ENCODE data around the gene CCDC51. TPM values are rescaled to one million over a fixed set of nuclear protein-coding genes. Genes with fewer than 3 reads are reported as not detected.

CCDC51 gene
- total and polyA plus RNA-seq, 9 of the 15 experiments (the other 6 are each of a cell fraction or from before 2014, with no cell fraction given): 6.5 to 18.6 (median 15.7) TPM

DNA sequence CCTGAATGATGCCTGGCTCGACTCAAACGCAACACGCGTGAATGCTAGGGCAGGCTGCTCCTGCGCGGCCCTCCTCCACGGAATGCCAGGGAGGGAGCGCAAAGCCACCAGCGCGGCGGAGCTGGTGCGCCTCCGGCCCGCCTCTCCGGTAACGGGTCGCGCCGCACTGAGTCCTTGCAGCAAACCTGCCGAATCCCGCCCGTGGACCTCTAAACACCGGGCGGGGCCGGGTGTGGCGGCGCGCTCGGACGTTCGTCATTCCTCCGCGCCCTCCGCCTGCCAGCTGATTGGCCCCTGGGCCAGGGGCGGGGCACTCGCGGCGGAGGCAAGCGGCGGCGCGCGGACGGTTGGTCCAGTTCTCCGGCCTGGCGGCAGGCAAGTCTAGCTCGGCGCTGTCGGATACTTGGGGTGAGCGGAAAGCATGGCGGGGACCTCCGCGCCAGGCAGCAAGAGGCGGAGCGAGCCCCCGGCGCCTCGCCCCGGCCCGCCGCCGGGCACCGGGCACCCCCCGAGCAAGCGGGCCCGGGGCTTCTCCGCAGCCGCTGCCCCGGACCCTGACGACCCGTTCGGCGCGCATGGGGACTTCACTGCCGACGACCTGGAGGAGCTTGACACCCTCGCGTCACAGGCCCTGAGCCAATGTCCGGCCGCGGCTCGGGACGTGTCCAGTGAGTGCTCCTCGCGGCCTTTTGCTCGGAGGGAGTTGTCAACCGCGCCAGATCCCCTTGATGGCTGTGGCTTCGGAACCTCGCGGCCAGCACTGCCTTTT lies 6.7 kb upstream of the CCDC51 start, which contains the start of gene ATRIP (continued):
- no peak for TF ChIP-seq TRIM25 (IDR thresholded peaks at IDR 0.05; ENCODE audit: borderline replicate concordance)
- no peak for TF ChIP-seq KDM2B (CRISPR knock-in tag; IDR thresholded peaks at IDR 0.05)
- no peak for TF ChIP-seq ZNF197 (CRISPR knock-in tag; IDR thresholded peaks at IDR 0.05; ENCODE audit: low read depth)
- TF ChIP-seq OTX1 (CRISPR knock-in tag; IDR thresholded peaks at IDR 0.05): no peak
- no peak for TF ChIP-seq MLX (CRISPR knock-in tag; conservative IDR thresholded peaks at IDR 0.05)
- TF ChIP-seq ZNF57 (CRISPR knock-in tag; IDR thresholded peaks at IDR 0.05): no peak
- TF ChIP-seq JUND (IDR thresholded peaks at IDR 0.05; ENCODE audit: borderline replicate concordance, low read depth, low read length): peak; percentile 16; the same call in 1 of the 2 replicates
- TF ChIP-seq JUND (tag; IDR thresholded peaks at IDR 0.05; ENCODE audit: borderline replicate concordance, low read depth, low read length): no peak; the same call in 2 of the 3 replicates
- peak; percentile 87 for TF ChIP-seq POLR2A (conservative IDR thresholded peaks at IDR 0.05)
- no peak for TF ChIP-seq ZNF561 (CRISPR knock-in tag; conservative IDR thresholded peaks at IDR 0.05)
- TF ChIP-seq MTA2 (IDR thresholded peaks at IDR 0.05; ENCODE audit: low read depth): no peak
- TF ChIP-seq NUFIP1 (IDR thresholded peaks at IDR 0.05; ENCODE audit: partially characterized antibody): no peak
- no peak for TF ChIP-seq HOMEZ (CRISPR knock-in tag; IDR thresholded peaks at IDR 0.05)
- no peak for TF ChIP-seq ZNF224 (CRISPR knock-in tag; IDR thresholded peaks at IDR 0.05)
- peak; percentile 41 for TF ChIP-seq PRPF4 (IDR thresholded peaks at IDR 0.05; ENCODE audit: insufficient read depth, low read depth, low read length, poor library complexity, severe bottlenecking)
- TF ChIP-seq ETS2 (tag; IDR thresholded peaks at IDR 0.05; ENCODE audit: borderline replicate concordance, poor library complexity, severe bottlenecking): no peak

All from K562 (cell line).